ENCODE measurements around the gene DLEC1.
A peak's percentile ranks its signal among the peaks of the same experiment; 100 is the strongest.

The DLEC1 gene

DNA sequence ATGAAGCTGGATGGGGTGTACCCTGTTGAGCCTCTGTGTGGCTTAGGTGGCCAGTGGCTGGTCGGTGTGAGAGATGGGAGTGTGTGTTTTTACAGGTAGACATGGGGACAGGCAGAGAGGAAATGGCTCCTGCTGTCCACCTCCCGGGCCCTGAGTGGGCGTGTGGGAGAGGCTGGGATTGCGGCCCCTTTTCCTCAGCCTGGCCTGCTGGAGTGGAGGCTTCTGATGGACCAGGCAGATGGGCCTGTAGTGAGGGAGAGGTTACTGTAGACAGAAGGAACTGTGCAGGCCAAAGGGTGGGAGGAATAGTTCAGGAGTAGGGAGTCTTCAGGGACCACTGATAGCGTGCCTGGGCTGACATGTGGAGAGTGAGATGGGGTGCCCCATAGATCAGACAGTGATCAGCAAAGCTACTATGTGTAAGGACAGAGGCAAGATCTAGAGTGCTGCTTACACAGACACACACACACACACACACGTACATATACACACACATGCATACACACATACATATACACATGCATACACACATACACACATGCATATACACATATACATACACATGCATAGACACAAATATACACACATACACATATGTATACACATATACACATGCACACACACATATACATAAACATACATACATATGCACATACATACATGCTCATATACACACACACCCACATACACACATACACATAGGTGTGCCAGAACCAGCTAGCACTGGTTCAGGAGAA, 71.5 kb downstream of the DLEC1 start:
- no peak for DNase-seq

DNA sequence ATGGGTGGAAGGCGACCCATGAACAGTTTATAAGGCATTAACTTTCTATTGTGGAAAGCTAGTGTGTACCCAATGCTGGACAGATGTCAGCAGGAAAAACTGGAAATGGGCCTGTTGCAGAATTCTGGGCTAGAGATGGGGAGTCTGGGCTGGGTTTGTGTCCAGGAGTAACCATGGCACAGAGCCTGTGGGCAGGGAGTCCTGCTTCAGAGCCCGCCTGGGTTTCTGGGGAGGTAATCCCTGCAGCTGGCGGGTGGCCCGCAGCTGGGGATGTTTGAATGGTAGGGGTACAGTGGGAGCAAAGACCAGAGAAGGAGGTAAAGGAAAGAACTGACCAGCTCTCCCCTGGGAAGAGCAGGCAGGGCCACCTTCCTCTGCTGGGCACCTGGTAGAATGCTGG, 72.2 kb downstream of the DLEC1 start:
- no peak for DNase-seq

DNA sequence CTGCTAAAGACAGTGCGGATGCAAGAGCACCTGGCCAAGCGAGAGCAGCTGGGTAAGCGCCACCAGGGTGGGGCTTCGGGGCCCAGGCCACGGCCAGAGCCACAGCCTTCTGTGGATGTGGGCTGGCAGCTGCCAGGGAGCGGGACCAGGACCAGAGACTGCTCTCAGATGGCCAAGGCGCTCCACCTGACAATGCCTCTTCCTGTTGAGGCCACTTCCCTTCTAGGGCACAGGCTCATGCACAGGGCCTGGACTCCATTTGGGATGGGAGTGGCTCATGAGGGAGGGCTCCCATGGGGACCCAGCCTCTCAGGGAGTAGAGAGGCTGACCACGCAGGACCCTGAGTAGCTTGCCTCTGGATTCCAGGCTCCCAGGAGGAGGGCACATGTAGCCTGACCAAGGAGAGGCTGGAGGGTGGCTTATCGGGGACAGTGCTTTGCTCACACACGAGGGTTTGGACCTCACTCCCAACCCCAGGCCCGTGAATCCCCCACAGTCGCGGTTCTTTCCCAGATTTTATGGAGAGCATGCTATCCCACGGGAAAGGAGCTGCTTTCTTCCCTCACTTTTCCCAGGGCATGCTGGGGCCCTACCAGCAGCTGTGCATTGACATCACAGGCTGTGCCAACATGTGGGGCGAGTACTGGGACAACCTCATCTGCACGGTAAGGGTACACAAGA, 72.8 kb downstream of the DLEC1 start:
- no peak for DNase-seq

DNA sequence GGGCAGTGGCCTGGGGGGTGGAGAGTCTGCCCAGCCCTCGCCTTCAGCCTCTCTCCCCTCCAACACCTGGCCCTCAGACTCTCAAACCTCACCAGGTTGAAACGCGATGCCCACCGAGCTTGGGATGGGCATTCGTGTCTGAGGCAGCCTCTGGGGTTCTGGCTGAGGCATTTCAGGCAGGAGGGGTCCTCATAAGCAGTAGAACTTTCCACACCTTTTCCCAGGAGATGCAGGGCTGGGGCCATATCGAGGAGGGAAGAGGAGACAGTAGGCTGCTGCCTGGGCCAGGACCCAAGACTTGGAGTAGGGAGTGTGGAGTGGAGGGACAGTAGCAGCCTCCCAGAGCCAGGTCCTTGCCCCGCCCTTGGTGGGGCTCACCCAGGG, 73.4 kb downstream of the DLEC1 start:
- no peak for DNase-seq

DNA sequence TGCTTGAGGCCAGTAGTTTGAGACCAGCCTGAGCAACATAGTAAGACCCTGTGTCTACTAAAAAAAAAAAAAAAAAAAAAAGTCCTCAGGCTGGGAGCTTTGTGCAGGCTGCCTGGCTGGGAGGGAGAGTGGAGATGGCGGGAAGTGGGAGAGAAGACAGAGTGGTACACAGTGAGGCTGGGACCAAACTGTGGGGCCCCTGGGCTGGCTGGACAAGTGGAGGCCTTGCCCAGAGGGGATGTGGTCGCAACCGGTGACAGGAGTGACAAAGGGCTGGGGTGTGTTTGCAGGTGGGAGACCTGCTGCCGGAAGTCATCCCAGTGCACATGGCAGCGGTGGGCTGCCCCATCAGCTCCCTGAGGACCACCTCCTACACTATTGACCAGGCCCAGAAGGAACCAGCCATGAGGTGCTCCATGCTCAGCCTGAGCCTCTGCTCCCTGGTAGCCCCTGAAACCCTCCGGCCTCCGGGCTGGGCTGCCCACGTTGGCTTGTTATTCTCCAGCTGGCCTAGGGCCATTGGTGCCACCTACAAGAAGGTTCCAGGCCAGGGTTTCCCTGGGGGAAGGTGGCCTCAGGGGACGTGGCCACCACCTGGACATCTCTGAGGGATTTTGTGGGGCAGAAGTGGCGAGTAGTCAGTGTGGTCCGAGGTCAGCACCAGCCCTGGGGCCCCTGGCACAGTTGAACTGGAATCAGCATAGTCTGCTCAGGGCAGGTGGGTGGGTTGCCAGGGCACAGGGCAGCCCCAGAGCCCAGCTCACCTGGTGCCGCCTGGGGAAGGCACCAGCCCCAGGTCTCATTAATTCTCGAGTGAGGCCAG, 75.3 kb downstream of the DLEC1 start:
- DNase-seq: no peak

DNA sequence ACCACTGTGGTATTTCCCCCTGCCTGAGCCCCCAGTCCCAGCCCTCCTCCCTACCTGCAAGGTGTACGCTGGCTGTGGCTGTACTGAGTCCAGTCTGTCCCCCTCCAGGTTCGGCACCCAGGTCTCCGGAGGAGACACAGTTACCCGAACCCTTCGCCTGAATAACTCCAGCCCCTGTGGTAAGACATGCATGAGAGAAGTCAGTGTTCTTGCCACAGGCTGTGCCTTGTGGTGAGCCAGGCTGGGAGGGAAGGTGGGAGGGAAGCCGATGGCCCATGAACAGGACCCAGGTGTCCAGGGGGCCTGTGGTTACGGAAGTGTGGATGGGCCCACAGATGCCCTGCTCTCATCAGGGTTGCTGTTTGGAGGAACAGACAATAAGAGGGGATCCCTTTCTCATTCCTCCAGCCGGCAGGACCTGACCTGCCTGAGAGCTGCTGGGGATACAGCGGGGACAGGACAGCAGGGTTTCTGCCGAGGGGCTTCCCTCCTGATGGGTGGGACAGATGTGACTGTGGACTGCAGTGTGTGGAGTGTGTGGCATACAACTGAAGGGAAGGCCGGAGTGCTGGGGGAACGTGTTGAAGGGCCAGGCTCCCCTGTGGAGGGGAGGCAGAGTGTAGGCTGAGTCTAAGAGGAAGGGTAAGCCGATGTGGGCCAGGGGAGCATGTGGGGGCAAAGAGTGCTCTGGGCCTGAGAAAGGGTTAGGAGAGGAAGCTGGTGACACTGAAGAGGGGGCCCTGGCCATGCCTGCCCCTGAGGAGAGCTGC, 76.1 kb downstream of the DLEC1 start:
- DNase-seq: no peak

DNA sequence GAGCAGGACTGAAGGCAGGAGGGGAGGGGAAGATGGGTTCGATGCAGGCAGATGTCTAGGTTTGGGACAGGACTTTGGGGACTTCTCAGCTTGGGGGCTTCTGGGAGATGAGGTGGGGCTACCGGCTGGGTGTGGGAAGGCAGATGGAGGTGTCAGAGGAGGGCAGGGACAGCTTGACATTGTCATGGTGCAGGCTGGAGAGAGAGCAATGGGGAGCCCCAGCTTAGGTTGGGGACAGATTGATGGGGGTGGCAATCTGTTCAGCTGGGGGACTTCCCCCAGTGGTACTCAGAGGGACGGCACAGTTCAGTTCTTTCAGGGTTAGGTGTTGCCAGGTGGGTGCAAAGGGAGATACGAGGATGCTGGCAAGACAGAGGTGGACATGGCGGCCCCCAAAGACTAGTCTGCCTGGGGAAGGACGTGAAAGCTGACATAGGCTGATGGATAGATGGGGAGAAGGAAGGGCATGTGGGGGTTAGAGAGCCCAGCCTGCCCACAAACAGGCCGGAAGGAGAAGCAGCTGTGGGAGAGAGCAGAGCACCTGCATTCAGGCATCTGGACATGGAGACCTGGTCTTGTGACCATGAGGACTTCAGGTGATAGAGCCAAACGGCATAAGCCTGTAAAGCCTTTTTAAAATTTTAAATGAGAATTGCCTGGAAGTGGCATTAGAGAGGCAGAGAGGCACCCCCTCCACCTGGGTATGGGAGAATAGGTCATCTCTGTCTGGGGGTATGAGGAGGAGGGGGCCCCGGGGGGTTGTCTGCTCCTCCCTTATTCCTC, 76.8 kb downstream of the DLEC1 start:
- no peak for DNase-seq

DNA sequence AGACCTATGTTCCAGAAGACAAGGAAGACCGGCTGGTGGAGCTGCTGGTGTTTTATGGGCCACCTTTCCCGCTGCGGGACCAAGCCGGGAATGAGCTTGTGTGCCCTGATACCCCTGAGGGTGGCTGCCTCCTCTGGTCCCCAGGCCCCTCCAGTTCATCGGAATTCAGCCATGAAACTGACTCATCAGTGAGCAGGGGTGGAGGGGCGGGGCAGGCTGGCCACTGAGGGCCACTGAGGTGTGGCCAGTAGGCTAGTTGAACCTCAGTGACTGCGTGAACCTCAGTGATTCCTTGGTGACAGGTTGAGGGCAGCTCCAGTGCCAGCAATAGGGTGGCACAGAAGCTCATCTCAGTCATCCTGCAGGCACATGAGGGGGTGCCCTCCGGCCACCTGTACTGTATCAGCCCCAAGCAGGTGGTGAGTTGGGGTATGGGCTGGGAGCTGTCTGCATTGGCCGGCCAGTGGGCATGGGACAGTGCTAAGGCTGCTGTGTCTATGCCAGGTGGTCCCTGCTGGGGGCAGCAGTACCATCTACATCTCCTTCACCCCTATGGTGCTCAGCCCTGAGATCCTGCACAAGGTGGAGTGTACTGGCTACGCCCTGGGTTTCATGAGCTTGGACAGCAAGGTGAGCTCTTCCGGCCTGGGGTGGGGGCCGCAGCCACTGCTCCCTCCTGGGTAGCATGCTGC, 77.6 kb downstream of the DLEC1 start:
- DNase-seq: no peak

DNA sequence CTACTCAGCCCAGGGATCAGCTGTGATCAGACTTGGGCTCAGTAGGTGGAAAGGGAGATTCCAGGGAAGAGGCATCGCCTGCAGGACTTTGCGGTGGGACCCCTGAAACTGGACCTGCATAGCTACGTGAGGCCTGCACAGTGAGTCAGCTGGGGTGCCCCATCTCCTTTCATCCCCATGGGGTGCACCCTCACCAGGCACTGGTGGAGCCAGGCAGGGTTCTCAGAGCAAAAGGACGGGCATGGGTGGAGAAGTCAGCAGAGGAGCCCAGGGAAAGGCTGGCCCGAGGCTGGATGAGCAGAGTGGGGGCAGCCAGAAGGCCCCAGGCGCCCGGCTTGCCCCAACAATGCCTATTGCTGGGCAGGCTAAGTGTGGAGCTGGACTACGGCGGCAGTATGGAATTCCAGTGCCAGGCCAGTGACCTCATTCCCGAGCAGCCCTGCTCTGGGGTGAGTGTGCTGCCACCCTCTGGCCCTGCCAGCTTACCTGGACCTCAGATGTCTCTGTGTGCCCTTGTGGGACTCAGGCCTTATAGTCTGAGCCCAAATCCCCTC, 78.2 kb downstream of the DLEC1 start:
- DNase-seq: no peak

DNA sequence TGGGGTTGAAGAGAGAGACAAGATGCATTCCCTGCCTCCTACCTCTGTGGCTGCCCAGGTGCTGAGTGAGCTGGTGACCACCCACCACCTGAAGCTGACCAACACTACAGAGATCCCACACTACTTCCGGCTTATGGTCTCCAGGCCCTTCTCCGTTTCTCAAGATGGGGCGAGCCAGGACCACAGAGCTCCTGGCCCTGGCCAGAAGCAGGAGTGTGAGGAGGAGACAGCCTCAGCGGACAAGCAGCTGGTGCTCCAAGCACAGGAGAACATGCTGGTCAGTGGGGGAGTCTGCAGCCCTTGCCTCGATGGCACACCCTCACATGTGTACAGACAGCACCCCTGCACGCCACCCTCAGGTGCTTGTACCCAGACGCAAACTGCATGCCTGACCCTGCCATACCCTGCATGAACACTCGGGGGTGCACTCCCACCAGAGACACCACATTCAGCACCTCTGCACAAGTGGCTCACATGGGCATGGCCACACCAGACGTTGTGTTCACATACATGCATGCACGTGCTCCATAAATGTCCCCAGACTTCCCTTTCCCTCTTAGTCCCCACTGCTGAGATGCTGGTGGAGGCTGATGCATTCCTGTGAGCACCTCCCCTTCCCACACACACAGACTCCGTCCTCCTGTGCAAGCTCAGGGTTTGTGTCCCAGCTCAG, 78.9 kb downstream of the DLEC1 start:
- peak; percentile 82 for DNase-seq

DNA sequence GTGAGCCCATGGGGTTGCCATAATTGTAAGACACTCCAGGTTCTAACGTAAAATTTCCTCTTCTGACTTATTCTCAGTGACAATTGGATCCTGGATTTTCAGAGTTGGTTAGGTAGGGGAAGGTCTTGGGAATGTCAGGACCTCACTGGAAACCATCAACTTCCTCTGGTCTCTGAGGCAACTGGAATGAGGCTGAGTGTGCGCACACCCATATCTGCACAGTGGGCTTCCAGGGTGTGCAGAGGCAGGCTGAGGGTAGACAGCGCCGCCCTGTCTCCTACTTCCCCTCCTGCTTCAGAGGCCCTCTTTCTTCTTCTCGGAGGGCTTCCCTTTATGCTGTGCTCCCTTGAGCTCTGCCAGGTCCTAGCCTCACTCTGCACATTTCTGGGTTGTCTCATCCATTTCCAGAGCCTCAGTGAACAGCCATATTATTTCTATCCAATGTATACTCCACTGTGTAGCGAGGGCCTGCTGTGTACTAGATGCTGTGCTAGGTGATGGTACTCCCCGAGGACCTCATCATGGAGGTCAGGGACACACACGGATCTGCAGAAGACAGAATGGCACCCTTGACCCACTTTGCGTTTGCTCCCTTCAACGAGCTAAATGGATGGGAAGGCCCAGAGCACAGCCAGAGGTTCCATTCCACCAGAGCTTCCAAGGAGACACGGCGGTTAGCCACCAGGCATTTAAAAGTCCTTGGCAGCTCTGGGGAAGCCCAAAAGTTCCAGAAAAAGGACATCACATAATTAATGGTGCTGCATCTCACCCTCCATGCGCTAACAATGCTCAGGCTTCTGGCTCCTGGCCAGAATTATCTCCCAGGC, 79.6 kb downstream of the DLEC1 start:
- no peak for DNase-seq

DNA sequence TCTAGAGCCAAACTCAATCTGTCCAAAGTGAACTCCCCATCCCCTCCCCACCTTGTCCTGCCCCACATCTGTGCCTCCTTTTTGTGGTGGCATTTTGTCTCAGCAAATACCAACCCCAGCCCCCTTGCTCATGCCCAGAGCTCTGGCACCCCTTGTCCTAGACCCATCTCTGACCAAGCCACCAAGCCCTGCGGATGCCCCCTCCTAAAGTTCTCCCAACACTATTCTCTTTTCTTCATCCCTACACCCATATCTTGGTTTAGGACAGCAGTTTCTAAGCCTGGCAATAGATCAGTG, 80.2 kb downstream of the DLEC1 start:
- no peak for DNase-seq

DNA sequence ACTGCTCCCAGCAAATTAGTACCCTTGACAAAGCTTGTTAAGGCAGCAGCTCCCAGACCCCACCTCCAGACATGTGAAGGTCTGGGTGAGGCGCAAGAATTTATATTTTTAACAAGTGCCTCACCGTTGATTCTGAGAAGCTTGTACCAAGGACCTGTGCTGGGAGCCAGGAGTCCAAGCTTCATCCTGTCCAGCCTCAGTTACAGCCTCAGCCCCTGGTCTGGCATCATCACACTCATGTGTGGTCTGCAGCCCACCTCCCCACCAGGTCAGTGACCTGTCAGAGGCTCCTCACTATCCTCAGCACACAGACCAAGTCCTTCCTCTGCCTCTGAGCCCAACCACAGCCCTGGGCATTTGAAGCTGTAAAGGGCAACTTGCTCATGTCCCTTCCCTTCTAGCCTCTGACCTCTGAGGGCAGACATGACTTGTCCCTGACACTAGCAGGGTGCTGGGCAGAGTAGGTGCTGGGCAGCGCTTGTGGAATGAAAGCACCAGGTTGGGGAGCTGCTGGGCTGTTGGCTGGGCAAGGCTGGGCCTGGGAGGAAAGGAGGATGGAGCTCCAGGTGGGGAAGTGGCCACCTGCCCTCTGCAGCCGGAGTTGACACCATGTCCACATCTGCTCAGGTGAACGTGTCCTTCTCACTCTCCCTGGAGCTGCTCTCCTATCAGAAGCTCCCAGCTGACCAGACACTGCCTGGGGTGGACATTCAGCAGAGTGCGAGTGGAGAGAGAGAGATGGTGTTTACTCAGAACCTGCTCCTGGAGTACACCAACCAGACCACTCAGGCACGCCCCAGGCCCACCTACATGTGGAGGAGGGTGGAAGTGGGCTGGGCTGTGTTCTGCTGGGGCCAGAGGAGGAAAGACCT, 81.0 kb downstream of the DLEC1 start:
- DNase-seq: no peak

DNA sequence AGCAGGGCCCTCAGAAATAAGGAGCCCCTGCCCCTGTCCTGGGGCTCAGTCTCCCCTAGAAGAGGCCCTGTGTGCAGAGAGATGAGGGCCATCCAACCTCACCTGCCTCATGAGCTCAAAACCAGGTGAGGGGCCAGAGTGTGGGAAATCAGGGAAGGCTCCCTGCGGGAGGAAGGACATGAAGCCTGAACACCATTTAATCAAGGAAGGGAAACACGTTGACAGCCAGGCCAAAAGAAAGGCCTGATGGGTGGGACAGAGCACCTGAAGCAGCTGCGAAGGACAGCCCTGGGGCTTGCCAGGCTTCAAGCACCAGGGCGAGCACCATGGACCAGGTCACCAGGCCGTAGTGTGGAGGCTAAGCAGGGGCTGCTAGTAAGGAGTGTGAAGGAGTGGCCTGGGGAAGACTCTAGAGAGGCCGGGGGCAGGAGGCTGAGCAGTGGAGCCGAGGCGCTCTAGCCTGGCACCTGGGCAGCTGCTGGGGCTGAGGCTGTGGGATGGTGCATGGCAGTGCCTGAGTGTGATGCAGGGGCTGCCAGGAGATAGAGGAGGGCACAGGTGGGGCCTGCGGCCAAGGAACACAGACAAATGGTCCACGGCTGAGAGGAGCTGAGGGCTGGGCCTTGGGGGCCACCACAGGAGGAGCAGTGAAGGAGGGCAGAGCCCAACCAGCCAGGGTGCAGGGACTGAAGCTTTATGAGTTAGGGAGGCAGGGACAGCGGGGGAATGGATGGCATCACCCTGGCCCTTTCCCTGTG, 81.9 kb downstream of the DLEC1 start:
- DNase-seq: no peak

DNA sequence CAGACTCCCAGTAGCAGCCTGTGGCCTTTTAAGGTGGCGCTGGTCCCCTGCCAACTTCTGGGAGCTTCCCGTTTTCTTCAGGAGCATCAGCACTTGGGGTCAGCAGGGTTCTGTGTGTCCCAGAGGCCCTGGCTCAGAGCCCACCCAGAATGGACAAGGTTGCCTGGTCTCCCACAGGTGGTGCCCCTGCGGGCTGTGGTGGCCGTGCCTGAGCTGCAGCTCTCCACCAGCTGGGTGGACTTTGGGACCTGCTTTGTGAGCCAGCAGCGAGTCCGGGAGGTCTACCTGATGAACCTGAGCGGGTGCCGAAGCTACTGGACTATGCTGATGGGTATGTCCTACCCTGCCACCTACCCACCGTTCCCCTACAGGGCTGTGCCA, 82.4 kb downstream of the DLEC1 start:
- DNase-seq: no peak

DNA sequence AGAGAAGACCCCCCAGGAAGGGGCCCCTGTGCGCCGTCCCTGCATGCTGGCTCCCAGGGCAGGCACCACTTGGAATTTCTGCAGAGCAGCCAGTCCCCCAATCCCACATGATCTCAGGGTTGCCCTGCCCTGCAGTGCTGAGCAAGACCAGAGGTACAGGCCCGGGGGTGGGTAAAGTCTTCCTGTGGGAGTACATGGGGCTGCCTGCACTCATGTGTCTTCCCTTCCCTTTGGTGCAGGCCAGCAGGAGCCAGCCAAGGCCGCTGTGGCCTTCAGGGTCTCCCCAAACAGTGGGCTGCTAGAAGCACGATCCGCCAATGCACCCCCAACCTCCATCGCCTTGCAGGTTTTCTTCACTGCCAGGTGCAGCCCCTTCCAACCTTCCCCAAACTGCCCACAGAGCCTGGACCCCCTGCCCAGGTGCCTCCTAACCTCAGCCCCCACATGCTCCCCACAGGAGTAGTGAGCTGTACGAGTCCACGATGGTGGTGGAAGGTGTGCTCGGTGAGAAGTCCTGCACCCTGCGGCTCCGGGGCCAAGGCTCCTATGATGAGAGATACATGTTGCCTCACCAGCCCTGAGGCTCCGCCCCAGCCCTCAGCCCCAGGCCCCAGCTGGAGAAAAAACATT, 82.9 kb downstream of the DLEC1 start:
- DNase-seq: no peak

DNA sequence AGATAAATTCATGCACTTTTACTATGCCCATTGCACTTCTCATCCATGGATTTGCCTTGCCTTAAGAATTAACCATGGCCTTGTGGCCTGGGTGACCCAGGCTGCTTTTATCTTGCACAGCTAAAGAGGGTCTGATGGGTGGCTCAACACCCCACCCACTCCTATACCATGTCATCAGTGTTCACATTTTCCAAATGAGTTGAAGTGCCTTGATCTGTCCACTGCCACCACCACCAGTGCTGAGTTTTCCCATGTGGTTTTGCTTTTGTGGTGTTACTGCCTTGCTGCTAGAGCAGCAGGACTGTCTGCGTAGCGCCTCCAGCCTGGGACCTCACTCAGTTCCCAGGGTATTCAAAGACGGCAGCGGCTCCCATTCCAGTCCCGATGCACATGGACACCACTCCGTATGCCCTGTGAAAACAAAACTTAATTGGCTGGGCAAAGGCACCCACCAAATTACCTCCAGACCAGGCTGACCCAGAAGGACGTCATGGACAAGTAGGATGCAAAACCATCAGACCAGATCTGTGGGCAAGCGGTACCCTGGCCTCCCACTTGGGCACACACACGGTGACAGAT, 83.8 kb downstream of the DLEC1 start:
- DNase-seq: no peak

All from stimulated activated CD4-positive, alpha-beta T cell treated with anti-CD3 and anti-CD28 coated beads, Interleukin-15, amount 100 ng/mL, for 24 hours (primary cell).